ENCODE results near the gene GPR42.
"Not testable (repeated sequence)": the region's sequence is repeated elsewhere in the genome, so short reads cannot be mapped to it uniquely, and the experiment has no call there.

GPR42 gene

DNA sequence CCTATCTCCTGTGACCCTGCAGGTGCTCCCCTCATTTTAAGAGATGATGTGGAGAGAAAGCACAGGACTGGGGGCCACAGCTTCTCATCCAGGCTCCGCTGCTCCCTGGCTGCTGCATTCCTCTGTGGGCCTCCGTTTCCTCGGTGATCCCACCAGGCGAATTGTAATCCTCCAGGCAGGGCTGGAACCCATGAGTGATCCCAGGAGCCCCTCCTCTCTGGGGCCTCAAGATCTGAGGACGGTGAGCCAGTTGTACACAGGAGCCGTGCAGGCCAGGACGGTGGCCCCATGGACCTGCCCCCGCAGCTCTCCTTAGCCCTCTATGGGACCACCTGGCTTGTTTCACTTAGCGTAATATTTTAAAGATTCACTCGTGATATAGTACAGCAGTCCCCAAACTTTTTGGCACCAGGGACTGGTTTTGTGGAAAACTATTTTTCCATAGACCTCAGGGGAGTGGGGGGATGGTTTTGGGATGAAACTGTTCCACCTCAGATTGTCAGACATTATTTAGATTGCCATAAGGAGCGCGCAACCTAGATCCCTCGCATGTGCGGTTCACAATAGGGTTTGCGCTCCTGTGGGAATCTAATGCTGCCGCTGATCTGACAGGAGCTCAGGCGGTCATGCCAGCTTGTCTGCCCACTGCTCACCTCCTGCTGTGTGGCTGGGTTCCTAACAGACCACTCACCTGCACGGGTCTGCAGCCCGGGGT lies 7.0 kb upstream of the GPR42 start:
- DNase-seq, result no peak

DNA sequence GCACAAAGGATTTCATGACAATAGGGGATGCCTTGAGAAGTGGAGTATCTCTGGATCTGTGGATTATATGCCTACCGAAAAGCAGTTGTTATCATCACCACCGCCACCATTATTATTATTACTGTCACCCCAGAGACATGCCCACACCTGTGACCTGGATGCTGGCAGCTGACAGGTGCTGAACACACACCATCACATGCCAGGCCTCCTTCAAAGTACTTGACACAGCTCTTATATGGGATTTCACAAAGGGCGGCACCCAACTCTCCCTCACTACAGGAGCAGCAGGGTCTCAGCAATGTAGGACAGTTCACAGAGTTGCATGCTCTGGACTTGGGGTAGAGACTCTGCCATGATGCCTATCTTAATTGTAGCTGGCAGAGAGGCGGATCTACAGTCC lies 5.6 kb upstream of the GPR42 start:
- no peak for DNase-seq

DNA sequence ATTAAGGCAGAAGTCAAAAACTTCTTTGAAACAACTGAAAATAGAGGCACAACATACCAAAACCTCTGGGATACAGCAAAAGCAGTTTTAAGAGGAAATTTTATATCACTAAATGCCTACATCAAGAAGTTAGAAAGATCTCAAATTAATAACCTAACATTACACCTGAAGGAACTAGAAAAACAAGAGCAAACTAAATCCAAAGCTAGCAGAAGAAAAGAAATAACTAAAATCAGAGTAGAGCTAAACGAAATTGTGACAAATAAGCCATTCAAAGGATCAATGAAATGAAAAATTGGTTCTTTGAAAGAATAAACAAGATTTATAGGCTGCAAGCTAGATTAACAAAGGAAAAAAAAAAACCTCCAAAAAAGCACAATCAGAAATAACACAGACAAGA lies 2.5 kb upstream of the GPR42 start:
- no peak for DNase-seq

DNA sequence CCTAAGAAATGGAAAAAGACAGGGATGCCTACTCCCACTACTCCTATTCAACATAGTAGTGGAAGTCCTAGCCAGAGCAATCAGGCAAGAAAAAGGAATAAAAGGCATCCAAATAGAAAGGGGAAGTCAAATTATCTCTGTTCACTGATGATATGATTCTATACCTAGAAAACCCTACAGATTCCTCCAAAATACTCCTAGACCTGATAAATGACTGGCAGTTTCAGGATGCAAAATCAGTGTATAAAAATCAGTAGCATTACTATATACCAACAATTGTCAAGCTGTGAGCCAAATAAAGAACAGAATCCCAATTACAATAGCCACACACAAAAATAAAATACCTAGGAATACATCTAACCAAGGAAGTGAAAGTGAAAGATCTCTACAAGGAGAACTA lies 1.3 kb upstream of the GPR42 start:
- DNase-seq, result no peak

DNA sequence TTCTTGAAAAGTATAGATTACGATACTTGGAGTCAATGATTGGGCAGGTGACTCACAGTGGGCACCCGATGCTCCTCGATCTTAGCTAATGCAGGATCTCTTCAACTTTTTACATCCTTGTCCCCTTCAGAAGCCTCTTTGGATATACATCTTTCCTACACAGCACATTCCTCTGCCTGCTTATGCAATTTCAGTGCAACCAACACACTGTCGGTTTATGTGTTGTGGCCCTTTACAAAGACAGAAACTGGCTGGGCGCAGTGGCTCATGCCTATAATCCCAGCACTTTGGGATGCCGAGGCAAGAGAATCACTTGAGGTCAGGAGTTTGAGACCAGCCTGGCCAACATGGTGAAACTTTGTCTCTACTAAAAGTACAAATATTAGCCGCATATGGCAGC lies 2.6 kb downstream of the GPR42 start:
- no peak for DNase-seq

DNA sequence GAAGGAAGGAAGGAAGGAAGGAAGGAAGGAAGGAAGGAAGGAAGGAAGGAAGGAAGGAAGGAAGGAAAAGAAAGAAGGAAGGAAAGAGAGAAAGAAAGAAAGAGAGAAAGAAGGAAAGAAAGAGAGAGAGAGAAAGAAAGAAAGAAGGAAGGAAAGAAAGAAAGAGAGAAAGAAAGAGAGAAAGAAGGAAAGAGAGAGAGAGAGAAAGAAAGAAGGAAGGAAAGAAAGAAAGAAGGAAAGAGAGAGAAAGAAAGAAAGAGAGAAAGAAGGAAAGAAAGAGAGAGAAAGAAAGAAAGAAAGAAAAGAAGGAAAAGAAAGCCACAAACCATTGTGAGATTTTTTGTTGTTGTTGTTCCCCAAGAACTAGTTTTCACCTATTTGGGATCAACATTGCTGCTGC lies 3.2 kb downstream of the GPR42 start:
- DNase-seq, result not testable (repeated sequence)

DNA sequence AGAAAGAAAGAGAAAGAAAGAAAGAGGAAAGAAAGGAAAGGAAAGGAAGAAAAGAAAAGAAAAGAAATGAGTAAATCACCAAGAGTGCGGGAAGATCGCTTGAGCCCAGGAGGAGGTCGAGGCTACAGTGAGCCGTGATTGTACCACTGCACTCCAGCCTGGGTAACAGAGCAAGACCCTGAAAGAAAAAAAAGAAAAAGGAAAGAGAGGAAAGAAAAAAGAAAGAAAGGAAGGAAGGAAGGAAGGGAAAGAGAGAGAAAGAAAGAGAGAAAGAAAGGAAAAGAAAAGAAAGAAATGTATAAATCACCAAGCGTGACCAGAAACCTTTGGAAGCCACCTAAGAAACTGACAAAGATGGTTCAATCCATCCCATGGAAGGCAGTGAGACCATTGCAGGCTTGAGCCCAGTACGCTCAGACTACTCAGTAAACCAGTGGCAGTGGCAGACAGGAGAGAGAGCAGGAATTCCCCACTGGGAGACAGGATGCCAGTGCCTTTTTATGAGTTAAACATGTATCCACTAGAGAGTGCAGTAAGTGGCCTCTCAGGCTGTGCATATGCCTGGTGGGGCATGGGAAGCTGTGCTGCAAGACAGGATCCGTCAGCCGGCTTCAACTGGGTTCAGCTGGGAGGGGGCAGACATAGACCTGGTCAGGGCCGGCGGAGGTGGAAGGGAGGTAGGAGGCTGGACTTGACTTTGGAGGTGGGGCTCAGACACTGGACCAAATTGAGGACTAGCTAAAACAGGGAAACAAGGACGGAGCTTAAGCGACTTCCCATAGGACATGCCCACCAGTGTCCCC lies 4.8 kb downstream of the GPR42 start:
- DNase-seq, result no peak

DNA sequence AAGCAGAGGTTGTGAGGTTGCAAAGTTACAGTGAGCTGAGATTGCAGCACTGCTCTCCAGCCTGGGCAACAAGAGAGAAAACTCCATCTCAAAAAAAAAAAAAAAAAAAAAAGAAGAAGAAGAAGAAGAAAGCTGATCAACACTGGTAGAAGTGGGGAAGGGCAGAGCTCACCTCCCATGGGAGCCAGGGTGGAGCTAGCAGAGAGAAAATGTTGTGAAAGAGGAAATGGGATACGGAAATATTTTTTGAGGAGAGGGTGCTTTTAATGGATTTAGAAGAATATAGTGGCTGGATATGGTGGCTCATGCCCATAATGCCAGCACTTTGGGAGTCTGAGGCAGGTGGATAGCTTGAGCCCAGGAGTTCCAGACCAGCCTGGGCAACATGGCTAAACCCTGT lies 6.8 kb downstream of the GPR42 start:
- no peak for DNase-seq

DNA sequence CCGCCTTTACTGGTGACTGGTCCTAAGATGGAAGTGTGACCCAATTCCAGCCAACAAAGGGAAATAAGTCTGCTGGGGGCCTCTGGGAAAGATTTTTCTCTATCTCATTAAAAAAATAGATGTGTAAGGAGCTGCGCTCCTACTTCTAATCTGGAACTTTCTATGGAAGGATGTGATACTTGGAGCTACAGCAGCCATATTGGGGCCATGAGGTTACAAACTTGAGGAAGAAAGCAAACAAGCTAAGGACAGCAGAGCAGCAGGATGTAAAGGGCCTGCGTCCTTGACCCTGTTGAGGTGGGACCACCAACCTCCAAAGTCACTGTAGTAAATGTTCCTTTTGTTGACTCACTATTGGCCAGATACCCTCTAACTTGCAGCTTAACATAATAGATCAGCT lies 7.5 kb downstream of the GPR42 start:
- DNase-seq, result no peak

DNA sequence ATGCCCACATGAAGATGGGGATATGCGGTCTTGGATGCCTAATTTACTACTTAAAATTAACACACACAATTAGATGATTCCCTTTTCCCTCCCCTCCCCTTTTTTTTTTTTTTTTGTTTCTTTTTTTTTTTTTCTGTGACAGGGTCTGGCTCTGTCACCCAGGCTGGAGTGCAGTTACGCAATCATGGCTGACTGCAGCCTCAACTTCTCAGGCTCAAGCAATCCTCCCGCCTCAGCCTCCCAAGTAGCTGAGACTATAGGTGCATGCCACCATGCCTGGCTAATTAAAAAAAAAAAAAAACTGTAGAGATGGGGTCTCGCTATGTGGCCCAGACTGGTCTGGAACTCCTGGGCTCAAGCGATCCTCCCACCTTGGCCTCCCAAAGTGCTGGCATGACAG lies 8.7 kb downstream of the GPR42 start:
- not testable (repeated sequence) for DNase-seq

DNA sequence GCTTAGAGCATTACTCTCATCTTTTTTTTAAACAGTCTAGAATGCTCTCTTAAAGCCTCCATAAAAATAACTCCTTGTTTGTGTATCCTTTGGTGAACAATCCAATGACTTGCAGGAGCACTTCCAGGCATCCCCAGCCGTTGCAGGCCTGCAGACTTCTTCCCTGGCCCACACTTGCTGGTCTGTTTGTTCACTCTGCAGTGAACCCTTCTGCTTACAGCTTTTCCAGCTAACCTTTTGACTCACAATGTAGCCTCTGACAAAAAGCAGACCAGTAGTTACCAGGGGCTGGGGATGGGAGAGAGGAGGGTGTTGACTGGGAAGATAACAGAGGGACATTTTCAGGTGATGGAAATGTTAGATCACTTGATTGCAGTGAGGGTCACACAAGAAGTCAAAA lies 9.1 kb downstream of the GPR42 start:
- DNase-seq, result no peak

DNA sequence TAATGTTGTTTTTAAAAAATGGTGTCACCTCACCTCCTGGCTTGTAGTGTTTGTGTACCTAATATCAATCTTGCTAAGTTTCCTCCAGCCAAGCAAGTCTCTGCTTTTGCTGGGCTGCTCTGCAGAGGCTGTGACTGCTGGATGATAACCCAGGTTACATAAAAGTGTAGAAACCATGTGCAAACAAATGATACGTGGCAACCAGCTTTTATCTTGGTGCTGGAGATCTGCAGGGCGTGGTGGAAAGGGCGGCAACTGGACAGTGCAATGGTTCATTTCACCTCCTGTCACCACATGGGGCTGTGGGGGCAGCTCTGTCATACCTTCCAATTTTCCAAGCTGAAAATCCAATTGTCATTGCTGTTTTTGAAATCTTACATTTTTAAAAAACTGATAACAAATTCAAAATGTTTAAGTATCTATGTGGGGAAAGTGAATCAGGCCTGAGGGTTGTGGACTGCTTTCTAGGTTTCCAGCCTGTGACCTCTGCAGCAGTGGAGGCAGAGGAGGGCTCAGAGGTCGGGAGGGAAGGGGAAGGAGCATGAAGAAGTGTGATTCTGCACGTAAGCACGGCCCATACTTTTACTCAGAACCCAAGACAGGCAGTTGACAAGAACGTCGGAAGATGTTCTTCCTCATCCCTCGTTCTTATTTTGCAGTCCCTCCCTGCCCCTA lies 9.7 kb downstream of the GPR42 start:
- no peak for DNase-seq

DNA sequence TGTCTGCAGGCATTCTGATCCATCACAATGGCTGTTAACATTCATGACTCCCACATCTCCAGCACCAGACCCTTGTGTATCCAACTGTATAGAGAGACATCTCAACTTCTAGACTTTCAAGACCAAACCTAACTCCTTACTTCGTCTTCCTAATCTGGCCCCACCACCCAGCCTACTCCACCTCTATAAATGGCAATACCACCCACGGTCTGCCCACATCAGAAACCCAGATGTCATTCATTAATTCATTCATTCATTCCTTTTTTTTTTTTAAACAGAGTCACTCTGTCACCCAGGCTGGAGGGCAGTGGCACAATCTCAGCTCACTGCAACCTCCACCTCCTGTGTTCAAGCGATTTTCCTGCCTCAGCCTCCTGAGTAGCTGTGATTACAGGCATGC lies 10.4 kb downstream of the GPR42 start:
- no peak for DNase-seq

DNA sequence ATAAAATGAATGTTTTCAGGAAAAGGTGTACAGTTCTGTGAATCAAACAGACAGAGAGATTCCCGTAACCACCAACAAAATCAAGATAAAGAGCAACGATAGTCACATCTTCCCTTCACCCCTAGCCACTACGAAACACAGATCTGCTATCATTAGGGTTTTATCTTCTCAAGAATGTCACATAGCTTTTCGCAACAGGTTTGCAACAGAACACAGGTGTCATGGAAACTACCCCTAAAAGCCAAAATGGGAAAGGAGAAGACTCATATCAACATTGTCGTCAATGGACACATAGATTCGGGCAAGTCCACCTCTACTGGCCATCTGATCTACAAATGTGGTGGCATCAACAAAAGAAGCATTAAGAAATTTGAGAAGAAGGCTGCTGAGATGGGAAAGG lies 11.1 kb downstream of the GPR42 start:
- DNase-seq, result no peak

DNA sequence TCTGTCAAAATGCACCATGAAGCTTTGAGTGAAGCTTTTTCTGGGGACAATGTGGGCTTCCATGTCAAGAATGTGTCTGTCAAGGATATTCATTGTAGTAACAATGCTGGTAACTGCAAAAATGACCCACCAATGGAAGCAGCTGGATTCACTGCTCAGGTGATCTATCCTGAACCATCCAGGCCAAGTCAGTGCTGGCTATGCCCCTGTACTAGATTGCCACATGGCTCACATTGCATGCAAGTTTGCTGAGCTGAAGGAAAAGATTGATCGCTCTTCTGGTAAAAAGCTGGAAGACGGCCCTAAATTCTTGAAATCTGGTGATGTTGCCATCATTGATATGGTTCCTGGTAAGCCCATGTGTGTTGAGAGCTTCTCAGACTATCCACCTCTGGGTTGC lies 12.7 kb downstream of the GPR42 start:
- DNase-seq, result no peak

DNA sequence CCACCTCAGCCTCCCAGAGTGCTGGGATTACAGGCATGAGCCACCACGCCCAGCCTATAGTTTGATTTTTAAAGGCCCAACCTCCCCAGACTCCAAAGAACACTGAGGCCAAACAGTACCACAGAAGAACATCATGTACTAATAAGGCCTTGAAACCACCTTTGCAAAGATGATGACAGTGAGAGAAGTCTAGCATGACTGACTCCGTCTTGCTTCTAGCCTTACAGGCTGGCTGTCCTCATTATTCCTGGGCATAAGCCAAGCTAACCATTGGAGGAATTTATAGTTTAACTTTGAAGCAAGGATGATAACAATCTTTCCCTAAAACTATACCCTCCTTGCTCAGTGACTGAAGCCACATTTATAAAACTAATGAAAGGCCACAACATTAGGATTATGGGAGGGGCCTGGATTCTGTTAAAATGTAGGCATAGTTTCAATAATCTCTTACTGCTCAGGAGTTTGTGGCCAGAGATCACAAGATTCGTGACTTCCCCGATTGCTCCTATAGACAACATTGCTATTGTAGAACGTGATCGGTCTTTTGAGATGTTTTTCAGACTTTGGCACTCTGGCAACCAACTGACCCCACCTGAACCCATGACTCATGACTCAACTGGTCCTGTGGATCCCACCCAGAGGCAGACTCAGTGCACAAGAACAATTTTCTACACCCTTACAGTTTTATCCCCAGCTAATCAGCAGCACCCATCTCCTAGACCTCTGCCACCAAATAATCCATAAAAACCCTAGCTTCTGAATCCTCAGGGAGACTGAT lies 17.6 kb downstream of the GPR42 start:
- DNase-seq, result no peak

DNA sequence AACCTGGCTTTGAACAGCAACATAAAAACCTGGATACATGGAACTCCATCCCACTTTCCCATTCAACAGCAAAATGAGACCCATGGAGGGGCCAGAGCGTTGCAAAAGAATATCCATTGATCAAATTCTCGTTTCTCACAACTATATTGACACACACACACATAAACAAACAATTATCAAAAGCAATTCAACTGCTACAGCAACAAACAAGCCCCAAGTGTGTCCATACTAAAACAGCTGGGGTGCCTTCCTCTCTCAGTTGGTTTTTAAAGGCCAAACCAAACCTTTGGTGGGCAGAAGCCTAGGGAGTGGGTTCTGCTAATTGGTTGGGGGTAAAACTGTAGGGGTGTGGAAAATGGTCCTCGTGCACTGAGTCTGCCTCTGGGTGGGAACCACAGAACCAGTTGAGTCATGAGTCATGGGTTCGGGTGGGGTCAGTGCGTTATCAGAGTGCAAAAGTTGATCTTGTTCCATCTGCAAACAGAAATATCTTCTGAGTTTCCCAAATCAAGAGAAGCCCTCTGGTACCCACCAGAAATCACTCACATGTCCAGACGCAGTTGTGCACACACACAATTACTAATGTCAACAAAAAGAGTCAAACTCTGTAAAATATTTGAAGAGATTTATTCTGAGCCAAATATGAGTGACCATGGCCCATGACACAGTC lies 18.5 kb downstream of the GPR42 start:
- DNase-seq, result no peak

DNA sequence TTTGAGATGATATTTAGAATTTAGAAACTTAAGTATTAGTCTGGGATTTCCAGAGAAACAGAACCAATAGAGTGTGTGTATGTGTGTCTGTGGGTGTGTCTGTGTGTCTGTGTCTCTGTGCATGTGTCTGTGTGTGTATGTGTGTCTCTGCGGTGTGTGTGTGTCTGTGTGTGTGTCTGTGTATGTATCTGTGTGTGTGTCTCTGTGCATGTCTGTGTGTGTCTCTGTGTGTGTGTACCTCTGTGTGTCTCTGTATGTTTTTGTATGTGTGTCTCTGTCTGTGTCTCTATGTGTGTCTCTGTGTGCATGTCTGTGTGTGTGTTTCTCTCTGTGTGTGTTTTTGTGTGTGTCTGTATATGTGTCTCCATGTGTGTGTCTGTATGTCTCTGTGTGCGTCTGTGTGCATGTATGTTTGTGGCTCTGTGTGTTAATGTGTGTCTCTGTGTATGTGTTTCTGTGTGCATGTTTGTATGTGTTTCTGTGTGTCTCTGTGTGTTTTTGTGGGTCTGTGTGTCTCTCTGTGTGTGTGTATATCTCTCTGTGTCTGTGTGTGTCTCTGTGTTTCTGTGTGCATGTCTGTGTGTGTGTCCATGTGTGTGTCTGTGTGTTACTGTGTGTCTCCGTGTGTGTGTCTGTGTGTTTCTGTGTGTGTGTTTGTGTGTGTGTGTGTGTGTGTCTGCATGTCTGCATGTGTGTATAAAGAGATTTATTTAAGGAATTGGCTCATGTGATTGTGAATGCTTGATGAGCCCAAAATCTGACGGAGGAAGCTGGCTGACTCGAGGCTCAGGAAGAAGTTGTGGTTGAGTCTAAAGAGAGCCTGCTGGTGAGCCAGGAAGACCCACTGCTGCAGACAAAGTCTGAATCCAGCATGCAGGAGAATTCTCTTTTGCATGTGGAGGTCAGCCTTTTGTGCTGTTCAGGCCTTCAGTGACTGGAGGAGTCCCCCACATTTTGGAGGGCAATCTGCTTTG lies 22.2 kb downstream of the GPR42 start:
- DNase-seq, result peak in 1 of 2 donors; percentile 10

DNA sequence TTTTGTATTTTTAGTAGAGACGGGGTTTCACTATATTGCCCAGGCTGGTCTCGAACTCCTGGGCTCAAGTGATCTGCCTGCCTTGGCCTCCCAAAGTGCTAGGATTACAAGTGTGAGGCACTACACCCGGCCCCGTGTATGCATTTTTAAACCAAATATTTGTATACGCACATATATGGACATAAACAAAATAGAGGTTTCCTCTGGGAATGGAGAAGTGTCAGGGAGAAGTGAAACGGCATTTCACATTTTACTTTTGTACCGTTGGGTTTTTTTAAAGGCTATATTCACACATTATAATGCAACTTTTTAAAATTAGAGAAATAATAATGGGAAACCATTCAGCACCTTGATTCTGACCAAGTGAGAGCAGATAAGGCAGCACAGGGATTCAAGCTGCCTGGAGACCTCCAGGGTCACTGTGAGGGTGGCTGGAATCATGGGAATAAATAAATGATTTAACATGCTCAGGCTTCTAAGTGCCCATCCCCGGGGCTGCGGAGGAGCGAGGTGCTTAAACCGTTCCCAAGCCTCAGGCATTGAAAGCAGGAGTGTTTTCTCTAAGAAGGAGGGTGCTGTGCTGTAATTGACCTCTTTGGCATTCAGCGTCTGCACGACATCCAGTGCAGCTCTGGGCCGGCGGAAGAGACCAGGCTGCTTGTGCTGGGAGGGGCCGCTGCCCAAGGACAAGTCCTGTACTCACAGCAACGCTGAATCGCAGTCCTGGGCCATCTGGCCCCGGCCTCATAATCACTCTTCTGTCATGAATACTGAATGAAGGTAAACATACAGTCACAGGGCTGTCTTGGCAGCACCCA lies 24.7 kb downstream of the GPR42 start:
- peak in 1 of 2 donors; percentile 9 for DNase-seq

DNA sequence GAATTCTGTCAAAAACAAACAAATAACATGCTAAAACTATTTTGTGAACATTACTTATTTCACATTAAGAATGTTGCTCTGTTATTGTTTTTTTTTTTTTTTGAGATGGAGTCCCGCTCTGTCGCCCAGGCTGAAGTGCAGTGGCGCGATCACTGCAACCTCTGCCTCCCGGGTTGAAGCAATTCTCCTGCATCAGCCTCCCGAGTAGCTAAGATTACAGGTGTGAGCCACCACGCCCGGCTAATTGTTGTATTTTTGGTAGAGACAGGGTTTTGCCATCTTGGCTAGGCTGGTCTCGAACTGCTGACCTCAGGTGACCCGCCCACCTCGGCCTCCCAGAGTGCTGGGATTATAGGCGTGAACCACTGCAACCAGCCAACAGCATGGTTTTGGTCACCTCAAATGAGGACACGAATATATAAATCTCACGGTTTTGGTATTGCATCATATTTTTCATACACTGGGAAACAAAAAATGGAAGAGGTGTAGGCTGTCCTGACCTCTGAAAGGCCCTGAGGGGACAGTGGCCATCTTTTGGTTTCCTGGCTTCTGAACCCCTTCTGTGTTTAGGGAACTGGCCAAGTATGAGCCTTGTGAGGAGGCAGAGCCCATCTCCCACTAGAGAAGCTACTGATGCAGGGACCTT lies 25.5 kb downstream of the GPR42 start:
- no peak for DNase-seq
